ENCODE results near the gene GNA14. TPM values are rescaled to one million over a fixed set of nuclear protein-coding genes. Genes with fewer than 3 reads are reported as not detected.
A peak's percentile ranks its signal among the peaks of the same experiment; 100 is the strongest.
"Not testable (repeated sequence)": the region's sequence is repeated elsewhere in the genome, so short reads cannot be mapped to it uniquely, and the experiment has no call there.

The GNA14 gene
- total RNA-seq, 1 donor from 2014 or later: 0.22 TPM

DNA sequence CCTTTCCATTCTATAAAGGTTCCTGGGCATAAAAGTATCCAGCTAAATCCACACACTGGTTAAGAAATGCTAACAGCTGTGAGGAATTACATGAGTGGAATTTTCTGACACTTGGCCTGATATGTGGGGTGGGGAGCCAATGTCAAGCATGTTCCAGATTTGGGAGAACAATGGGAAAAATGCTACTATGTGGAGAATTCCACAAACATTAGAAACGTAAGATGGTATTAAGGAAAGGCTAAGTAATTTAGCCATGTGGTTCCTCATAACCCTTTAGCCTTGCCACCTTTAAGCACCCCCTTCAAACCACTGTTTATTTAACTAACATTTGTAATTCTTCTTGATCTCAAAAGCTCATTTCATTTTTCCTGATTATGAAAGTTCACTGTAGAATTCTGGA is 149.2 kb downstream of the GNA14 start:
- Mint-ChIP-seq H3K36me3 (ENCODE audit: low read depth) (no peaks in the 10 kb centered on the region), H3K27me3 (ENCODE audit: low read depth) (no peaks in the 10 kb centered on the region), H3K4me1 (ENCODE audit: low read depth) (peaks cover 45% of the 10 kb centered on the region), H3K27ac (ENCODE audit: unreplicated experiment) (no peak overlapping the region), H3K4me3 (ENCODE audit: unreplicated experiment) (no peak overlapping the region), H3K9me3 (ENCODE audit: low read depth) (no peaks in the 10 kb centered on the region)
- DNase-seq (ENCODE audit: low spot score): no peak
- TF ChIP-seq CTCF (IDR thresholded peaks at IDR 0.05): no peak

- DNase-seq (ENCODE audit: low spot score): no peak
- no peak for TF ChIP-seq CTCF (IDR thresholded peaks at IDR 0.05)
- no peaks in the 10 kb centered on the region for H3K9me3 Mint-ChIP-seq (ENCODE audit: low read depth)
- no peak overlapping the region for H3K4me3 Mint-ChIP-seq (ENCODE audit: unreplicated experiment)
- H3K36me3 Mint-ChIP-seq (ENCODE audit: low read depth): no peaks in the 10 kb centered on the region
- peaks cover 36% of the 10 kb centered on the region for H3K4me1 Mint-ChIP-seq (ENCODE audit: low read depth)
- H3K27ac Mint-ChIP-seq (ENCODE audit: unreplicated experiment): no peak overlapping the region
- no peaks in the 10 kb centered on the region for H3K27me3 Mint-ChIP-seq (ENCODE audit: low read depth)
Measured at GRCh38 chr9:77497322-77498198, 150.6 kb downstream of the GNA14 start.

DNA sequence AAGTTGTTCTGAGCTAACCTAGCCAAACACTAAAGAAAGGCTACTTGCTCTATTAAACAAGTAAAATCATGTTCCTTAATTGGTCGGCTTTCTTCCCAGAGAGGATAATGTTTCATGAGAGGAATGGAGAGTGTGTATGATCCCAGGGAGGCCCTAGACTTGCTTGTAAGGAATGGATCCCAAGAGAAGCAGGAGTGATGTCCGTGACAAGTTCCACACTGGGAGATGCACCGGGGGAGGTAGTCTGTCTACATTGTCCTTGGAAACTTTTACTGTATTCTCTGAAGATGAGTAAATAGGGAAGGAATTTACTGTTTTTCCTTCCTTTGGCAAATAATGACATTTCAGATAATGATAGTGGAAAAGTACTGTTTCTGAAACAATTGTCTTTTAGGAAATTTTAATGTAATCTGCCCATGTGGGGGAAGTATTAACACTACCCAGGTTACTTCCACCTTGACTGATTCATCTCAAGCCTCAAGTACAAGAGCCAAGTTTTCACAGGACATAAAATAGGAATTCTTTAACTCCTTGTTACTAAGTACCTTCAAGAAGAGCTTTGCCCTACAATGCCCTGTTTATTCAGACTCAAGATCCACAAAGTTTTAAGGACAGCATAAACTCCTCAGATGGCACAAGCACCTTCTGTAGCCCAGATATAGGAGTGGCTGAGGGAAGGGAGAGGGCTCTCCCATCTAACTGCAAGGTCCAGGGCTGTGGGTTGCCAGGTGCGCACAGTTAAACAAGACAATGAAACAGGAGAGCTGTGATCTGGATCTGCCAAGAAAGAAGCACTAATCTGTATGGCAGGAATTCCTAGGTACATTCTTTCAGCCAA is 152.1 kb downstream of the GNA14 start:
- no peak for DNase-seq (ENCODE audit: low spot score)
- peaks cover 2% of the 10 kb centered on the region for H3K36me3 Mint-ChIP-seq (ENCODE audit: low read depth)
- peaks cover 30% of the 10 kb centered on the region for H3K4me1 Mint-ChIP-seq (ENCODE audit: low read depth)
- peak overlapping the region; percentile 77 for H3K27ac Mint-ChIP-seq (ENCODE audit: unreplicated experiment)
- H3K27me3 Mint-ChIP-seq (ENCODE audit: low read depth): no peaks in the 10 kb centered on the region
- H3K9me3 Mint-ChIP-seq (ENCODE audit: low read depth): peaks cover 10% of the 10 kb centered on the region
- no peak overlapping the region for H3K4me3 Mint-ChIP-seq (ENCODE audit: unreplicated experiment)
- TF ChIP-seq CTCF (IDR thresholded peaks at IDR 0.05): no peak

DNA sequence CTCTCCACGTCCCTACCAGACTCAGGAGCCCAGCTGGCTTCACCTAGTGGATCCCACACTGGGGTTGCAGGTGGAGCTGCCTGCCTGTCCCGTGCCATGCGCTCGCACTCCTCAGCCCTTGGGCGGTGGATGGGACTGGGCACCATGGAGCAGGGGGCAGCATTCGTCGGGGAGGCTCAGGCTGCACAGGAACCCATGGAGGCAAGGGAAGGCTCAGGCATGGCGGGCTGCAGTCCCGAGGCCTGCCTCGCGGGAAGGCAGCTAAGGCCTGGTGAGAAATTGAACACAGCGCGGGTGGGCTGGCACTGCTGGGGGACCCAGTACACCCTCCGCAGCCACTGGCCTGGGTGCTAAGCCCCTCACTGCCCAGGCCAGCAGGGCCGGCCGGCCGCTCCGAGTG is 157.8 kb downstream of the GNA14 start:
- H3K36me3 Mint-ChIP-seq (ENCODE audit: low read depth); DNase-seq (ENCODE audit: low spot score); H3K4me1 Mint-ChIP-seq (ENCODE audit: low read depth); H3K4me3 Mint-ChIP-seq (ENCODE audit: unreplicated experiment); H3K27ac Mint-ChIP-seq (ENCODE audit: unreplicated experiment); H3K27me3 Mint-ChIP-seq (ENCODE audit: low read depth): not testable (repeated sequence)
- peaks cover 19% of the 10 kb centered on the region for H3K9me3 Mint-ChIP-seq (ENCODE audit: low read depth)

DNA sequence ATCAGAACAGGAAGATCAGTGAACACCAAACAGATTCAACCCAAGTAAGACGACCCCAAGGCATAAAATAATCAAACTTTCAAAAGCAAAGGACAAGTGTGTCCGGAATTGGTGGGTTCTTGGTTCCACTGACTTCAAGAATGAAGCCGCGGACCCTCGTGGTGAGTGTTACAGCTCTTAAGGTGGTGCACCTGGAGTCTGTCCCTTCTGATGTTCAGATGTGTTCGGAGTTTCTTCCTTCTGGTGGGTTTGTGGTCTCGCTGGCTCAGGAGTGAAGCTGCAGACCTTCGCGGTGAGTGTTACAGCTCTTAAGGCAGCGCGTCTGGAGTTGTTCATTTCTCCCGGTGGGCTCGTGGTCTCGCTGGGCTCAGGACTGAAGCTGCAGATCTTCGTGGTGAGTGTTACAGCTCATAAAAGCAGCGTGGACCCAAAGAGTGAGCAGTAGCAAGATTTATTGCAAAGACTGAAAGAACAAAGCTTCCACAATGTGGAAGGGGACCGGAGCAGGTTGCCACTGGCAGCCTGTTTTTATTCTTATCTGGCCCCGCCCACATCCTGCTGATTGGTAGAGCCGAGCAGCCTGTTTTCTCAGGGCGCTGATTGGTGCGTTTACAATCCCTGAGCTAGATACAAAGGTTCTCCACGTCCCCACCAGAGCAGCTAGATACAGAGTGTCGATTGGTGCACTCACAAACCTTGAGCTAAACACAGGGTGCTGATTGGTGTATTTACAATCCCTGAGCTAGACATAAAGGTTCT is 158.5 kb downstream of the GNA14 start:
- not testable (repeated sequence) for DNase-seq (ENCODE audit: low spot score); H3K27ac Mint-ChIP-seq (ENCODE audit: unreplicated experiment); H3K27me3 Mint-ChIP-seq (ENCODE audit: low read depth); H3K4me1 Mint-ChIP-seq (ENCODE audit: low read depth); H3K36me3 Mint-ChIP-seq (ENCODE audit: low read depth); H3K4me3 Mint-ChIP-seq (ENCODE audit: unreplicated experiment)
- peaks cover 21% of the 10 kb centered on the region for H3K9me3 Mint-ChIP-seq (ENCODE audit: low read depth)

Data from chondrocyte (in vitro differentiated cells).